ENCODE data around the gene BMP6.

GRCh38 chr6:7878401-7878964 is 152.6 kb downstream of the BMP6 start:
- TF ChIP-seq CTCF (IDR thresholded peaks at IDR 0.05; ENCODE audit: borderline replicate concordance, extremely low read depth, low read length, poor library complexity, severe bottlenecking) = no peak
- TF ChIP-seq EZH2 (IDR thresholded peaks at IDR 0.05; ENCODE audit: borderline replicate concordance, low read depth, low read length, severe bottlenecking) = no peak
